ENCODE data around the gene ING4. TPM values are rescaled to one million over a fixed set of nuclear protein-coding genes. Genes with fewer than 3 reads are reported as not detected.

The ING4 gene
- total RNA-seq, 2 donors from 2014 or later: 75.5 to 78.9 TPM

GRCh38 chr12:6646276-6647082 lies 16.4 kb downstream of the ING4 start:
- TF ChIP-seq POLR2A (IDR thresholded peaks at IDR 0.05) (no peak), POLR2AphosphoS5 (IDR thresholded peaks at IDR 0.05) (no peak), CTCF (IDR thresholded peaks at IDR 0.05) (no peak)
- 85% methylated on average over 28 of the region's 28 CpGs for WGBS
- H3K27me3 ChIP-seq (replicated peaks; ENCODE audit: insufficient read depth): no peaks in the 10 kb centered on the region
- DNase-seq (ENCODE audit: low spot score): no peak
- no peaks in the 10 kb centered on the region for H3K36me3 ChIP-seq
- no peaks in the 10 kb centered on the region for H3K9me3 ChIP-seq
- intact Hi-C loops (cut with DNase I): no loop called here
- no peak overlapping the region for H3K27ac ChIP-seq
- no peaks in the 10 kb centered on the region for H3K4me1 ChIP-seq (replicated peaks)
- peak overlapping the region; percentile 17 to 24 for H3K4me3 ChIP-seq

- no peaks in the 10 kb centered on the region for H3K9me3 ChIP-seq
- H3K4me3 ChIP-seq: no peak overlapping the region
- DNase-seq (ENCODE audit: low spot score): no peak
- no peaks in the 10 kb centered on the region for H3K36me3 ChIP-seq
- no peak overlapping the region for H3K27ac ChIP-seq
- no peaks in the 10 kb centered on the region for H3K27me3 ChIP-seq (replicated peaks; ENCODE audit: insufficient read depth)
- WGBS: 35% methylated on average over 5 of the region's 5 CpGs
- H3K4me1 ChIP-seq (replicated peaks): no peaks in the 10 kb centered on the region
- intact Hi-C loops (cut with DNase I): no loop called here
- TF ChIP-seq POLR2AphosphoS5 (IDR thresholded peaks at IDR 0.05): no peak
- TF ChIP-seq CTCF (IDR thresholded peaks at IDR 0.05): no peak
- TF ChIP-seq POLR2A (IDR thresholded peaks at IDR 0.05): no peak
Observed at GRCh38 chr12:6644903-6645302, 18.0 kb downstream of the ING4 start.

- Histone ChIP-seq H3K27me3 (replicated peaks; ENCODE audit: insufficient read depth) (no peaks in the 10 kb centered on the region), H3K4me1 (replicated peaks) (no peaks in the 10 kb centered on the region), H3K4me3 (no peak overlapping the region), H3K36me3 (no peaks in the 10 kb centered on the region), H3K9me3 (no peaks in the 10 kb centered on the region), H3K27ac (no peak overlapping the region)
- WGBS: 68% methylated on average over 6 of the region's 6 CpGs
- TF ChIP-seq POLR2A (IDR thresholded peaks at IDR 0.05) (no peak), CTCF (IDR thresholded peaks at IDR 0.05) (no peak), POLR2AphosphoS5 (IDR thresholded peaks at IDR 0.05) (no peak)
- DNase-seq (ENCODE audit: low spot score): no peak
- intact Hi-C loops (cut with DNase I): no loop called here
Observed at GRCh38 chr12:6644257-6644596, 18.7 kb downstream of the ING4 start.

- no peak overlapping the region for H3K27ac ChIP-seq
- H3K9me3 ChIP-seq: no peaks in the 10 kb centered on the region
- 81% methylated on average over 6 of the region's 6 CpGs for WGBS
- TF ChIP-seq POLR2AphosphoS5 (IDR thresholded peaks at IDR 0.05) (no peak), POLR2A (IDR thresholded peaks at IDR 0.05) (no peak), CTCF (IDR thresholded peaks at IDR 0.05) (no peak)
- H3K36me3 ChIP-seq: no peaks in the 10 kb centered on the region
- intact Hi-C loops (cut with DNase I): no loop called here
- H3K4me1 ChIP-seq (replicated peaks): no peaks in the 10 kb centered on the region
- H3K27me3 ChIP-seq (replicated peaks; ENCODE audit: insufficient read depth): no peaks in the 10 kb centered on the region
- DNase-seq (ENCODE audit: low spot score): no peak
- no peak overlapping the region for H3K4me3 ChIP-seq
Observed at GRCh38 chr12:6643569-6644256, 19.2 kb downstream of the ING4 start.

GRCh38 chr12:6641131-6641530 lies 21.8 kb downstream of the ING4 start:
- no peaks in the 10 kb centered on the region for H3K27me3 ChIP-seq (replicated peaks; ENCODE audit: insufficient read depth)
- no peak overlapping the region for H3K27ac ChIP-seq
- no peak for DNase-seq (ENCODE audit: low spot score)
- TF ChIP-seq POLR2A (IDR thresholded peaks at IDR 0.05) (no peak), CTCF (IDR thresholded peaks at IDR 0.05) (no peak), POLR2AphosphoS5 (IDR thresholded peaks at IDR 0.05) (no peak)
- WGBS: 38% methylated on average over 4 of the region's 4 CpGs
- no peaks in the 10 kb centered on the region for H3K9me3 ChIP-seq
- H3K4me1 ChIP-seq (replicated peaks): no peaks in the 10 kb centered on the region
- no peaks in the 10 kb centered on the region for H3K36me3 ChIP-seq
- no peak overlapping the region for H3K4me3 ChIP-seq
- intact Hi-C loops (cut with DNase I): no loop called here
